GM23248 (cell line): ENCODE results near the gene LYRM1.

ENCODE experiments used
- EZH2 ChIP-seq: fragments of 200-600 bp; sonication (generic); IDR thresholded peaks from 2 replicates; pipeline ENCODE4 v1.6.1; 2018; ENCODE audit warnings: antibody characterized with exemption, mild to moderate bottlenecking; ENCODE audit not compliant: insufficient read depth, poor library complexity, severe bottlenecking
- EZH2phosphoT487 ChIP-seq: fragments of 200-600 bp; sonication (generic); IDR thresholded peaks from 2 replicates; pipeline ENCODE4 v1.6.1; 2018; ENCODE audit warnings: antibody characterized with exemption, moderate library complexity, mild to moderate bottlenecking, low read depth; ENCODE audit not compliant: insufficient read depth

DNA sequence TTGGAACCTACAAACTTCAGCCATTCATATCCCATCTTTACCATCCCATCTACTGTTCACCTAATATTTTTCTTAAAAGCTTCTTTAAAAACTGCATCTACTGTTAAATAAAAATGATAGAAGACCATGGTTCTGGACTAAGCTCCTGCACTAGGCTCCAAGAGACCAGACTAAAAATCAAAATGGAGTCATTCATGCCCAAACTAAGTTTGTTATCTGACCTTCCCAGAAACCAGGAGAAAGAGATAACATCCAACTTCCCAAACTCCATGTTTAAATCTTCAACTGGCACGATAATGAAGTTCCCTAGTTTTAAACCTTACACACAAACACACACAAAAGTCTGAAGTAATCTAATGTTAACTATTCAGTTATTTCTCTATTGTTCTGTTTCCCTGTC is 14.3 kb upstream of the LYRM1 start:
- TF ChIP-seq EZH2phosphoT487 (no peak), EZH2 (no peak)
